ENCODE measurements around the gene MAPK13.

MAPK13 gene

GRCh38 chr6:36142971-36143838 lies 12.9 kb downstream of the MAPK13 start:
- in situ Hi-C loops (cut with HindIII; ENCODE audit: low sequenced_read_pairs), result no loop called here

- in situ Hi-C loops (cut with HindIII; ENCODE audit: low sequenced_read_pairs), result no loop called here
Observed at GRCh38 chr6:36145495-36145894, 15.2 kb downstream of the MAPK13 start.

GRCh38 chr6:36147294-36147693 lies 17.0 kb downstream of the MAPK13 start:
- in situ Hi-C loops (cut with HindIII; ENCODE audit: low sequenced_read_pairs), result no loop called here

- in situ Hi-C loops (cut with HindIII; ENCODE audit: low sequenced_read_pairs), result no loop called here
Observed at GRCh38 chr6:36149476-36149875, 19.2 kb downstream of the MAPK13 start.

GRCh38 chr6:36150283-36150682 lies 20.0 kb downstream of the MAPK13 start:
- in situ Hi-C loops (cut with HindIII; ENCODE audit: low sequenced_read_pairs), result no loop called here

- in situ Hi-C loops (cut with HindIII; ENCODE audit: low sequenced_read_pairs), result no loop called here
Observed at GRCh38 chr6:36154286-36154685, 24.0 kb downstream of the MAPK13 start.

GRCh38 chr6:36155662-36156061 lies 25.3 kb downstream of the MAPK13 start:
- in situ Hi-C loops (cut with HindIII; ENCODE audit: low sequenced_read_pairs), result no loop called here

GRCh38 chr6:36160147-36160760 lies 29.9 kb downstream of the MAPK13 start:
- in situ Hi-C loops (cut with HindIII; ENCODE audit: low sequenced_read_pairs), result no loop called here

GRCh38 chr6:36169023-36170007 lies 39.0 kb downstream of the MAPK13 start:
- in situ Hi-C loops (cut with HindIII; ENCODE audit: low sequenced_read_pairs), result no loop called here

GRCh38 chr6:36170704-36171103 lies 40.4 kb downstream of the MAPK13 start:
- in situ Hi-C loops (cut with HindIII; ENCODE audit: low sequenced_read_pairs), result no loop called here

- in situ Hi-C loops (cut with HindIII; ENCODE audit: low sequenced_read_pairs), result no loop called here
Observed at GRCh38 chr6:36171573-36171972, 41.3 kb downstream of the MAPK13 start.

GRCh38 chr6:36177166-36177565 lies 46.9 kb downstream of the MAPK13 start:
- in situ Hi-C loops (cut with HindIII; ENCODE audit: low sequenced_read_pairs), result no loop called here

GRCh38 chr6:36178544-36178943 lies 48.2 kb downstream of the MAPK13 start:
- in situ Hi-C loops (cut with HindIII; ENCODE audit: low sequenced_read_pairs), result no loop called here

GRCh38 chr6:36180126-36180525 lies 49.8 kb downstream of the MAPK13 start:
- in situ Hi-C loops (cut with HindIII; ENCODE audit: low sequenced_read_pairs), result no loop called here

GRCh38 chr6:36184311-36184710 lies 54.0 kb downstream of the MAPK13 start:
- in situ Hi-C loops (cut with HindIII; ENCODE audit: low sequenced_read_pairs), result no loop called here

- in situ Hi-C loops (cut with HindIII; ENCODE audit: low sequenced_read_pairs), result no loop called here
Observed at GRCh38 chr6:36186199-36186598, 55.9 kb downstream of the MAPK13 start.

- in situ Hi-C loops (cut with HindIII; ENCODE audit: low sequenced_read_pairs), result no loop called here
Observed at GRCh38 chr6:36187446-36187845, 57.1 kb downstream of the MAPK13 start.

Measured in DLD1 (cell line).